ENCODE results near the gene ZBTB8A. TPM values are rescaled to one million over a fixed set of nuclear protein-coding genes. Genes with fewer than 3 reads are reported as not detected.
A peak's percentile ranks its signal among the peaks of the same experiment; 100 is the strongest.
"Not testable (repeated sequence)": the region's sequence is repeated elsewhere in the genome, so short reads cannot be mapped to it uniquely, and the experiment has no call there.

ZBTB8A gene
- total RNA-seq, 1 donor from 2014 or later, result 13.3 TPM

GRCh38 chr1:32536764-32537163 lies 2.5 kb upstream of the ZBTB8A start:
- no peak for DNase-seq

- peak; percentile 51 for DNase-seq
These were observed 651 bp downstream of the ZBTB8A start for GRCh38 chr1:32539584-32540571.

DNA sequence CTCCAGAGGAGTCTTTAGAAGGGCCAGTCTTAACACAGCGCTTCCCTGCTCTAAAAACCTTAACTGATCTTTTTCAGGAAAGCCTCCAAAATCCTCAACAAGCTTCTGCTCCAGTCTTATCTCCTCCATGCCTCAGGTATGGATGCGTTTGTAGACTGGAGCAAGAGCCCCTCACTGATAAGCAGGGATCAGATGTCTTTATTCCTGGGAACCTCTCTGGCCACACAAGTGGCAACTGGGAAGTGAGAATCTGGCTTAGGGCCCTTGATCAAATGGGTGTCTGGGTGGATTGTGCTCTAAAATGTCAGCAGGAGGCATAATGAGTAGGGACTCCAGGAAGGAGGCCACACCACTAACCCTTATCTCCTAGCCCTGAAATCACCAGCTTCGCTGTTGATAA lies 1.4 kb downstream of the ZBTB8A start:
- DNase-seq, result no peak

DNA sequence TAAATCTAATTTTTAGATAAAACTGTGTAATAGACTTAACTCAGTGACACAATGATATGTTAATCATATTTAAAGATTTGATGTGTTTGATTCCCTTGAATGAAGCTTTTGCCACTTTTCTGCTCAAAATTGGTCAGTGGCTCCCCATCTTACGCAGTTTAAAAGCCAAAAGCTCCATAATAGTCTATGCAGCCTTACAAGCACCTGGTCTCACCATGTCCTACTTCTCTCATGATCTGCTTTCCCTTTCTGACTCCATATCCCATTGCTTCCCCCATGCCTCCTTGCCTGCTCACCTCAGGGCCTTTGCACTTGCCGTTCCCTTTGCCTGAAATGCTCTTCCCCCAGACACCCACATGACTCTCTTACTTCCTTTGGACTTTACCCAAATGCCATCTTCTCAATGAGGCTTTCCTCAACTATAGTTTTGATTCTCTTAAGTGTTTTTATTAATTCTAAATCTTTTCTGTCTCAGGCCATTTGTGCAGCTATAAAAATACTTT lies 1.9 kb downstream of the ZBTB8A start:
- no peak for DNase-seq

DNA sequence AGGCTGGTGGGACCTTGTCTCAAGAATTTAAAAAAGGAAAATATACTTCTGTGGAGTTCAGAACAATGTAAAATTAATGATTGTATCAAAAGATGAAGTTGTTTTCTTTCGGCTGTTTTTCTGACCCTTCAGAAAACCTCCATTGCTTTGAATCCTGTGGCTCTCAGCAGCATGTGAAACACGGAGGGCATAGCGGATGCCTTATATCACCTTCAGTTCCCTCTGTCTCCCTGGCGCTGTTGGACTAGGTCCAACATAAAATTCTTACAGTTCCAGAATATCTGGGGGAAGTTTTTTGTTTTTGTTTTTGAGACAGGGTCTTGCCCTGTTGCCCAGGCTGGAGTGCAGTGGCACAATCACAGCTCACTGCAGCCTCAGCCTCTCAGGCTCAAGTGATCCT lies 7.4 kb downstream of the ZBTB8A start:
- no peak for DNase-seq

DNA sequence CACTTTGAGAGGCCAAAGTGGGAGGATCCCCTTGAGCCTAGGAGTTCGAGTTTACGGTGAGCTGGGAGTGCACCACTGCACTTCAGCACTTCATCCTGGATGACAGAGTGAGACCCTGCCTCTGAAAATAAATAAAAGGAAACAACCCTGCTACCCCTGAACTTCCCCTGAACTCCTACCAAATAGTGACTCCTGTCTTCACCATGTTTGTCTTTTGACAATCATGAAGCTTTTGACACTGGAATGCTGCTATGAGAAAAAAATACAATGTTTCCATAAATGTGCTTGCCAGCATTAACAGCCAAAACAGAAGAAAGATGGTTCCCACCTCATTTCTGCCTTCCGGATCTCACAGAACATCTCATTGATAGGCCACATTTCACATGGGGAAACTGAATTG lies 10.4 kb downstream of the ZBTB8A start:
- no peak for DNase-seq

DNA sequence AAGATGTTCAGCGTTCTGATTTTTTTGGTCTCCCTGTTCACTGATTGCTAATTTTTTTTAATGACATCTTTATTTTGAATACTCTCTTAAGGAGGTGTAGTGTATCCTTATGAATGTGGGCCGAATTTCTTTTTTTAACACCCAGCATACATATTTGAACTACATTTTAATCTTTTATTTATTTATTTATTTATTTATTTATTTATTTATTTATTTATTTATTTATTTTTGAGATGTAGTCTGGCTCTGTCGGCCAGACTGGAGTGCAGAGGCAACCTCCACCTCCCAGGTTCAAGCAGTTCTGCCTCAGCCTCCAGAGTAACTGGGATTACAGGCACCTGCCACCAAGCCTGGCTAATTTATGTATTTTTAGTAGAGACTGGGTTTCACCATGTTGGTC lies 15.1 kb downstream of the ZBTB8A start:
- no peak for DNase-seq

DNA sequence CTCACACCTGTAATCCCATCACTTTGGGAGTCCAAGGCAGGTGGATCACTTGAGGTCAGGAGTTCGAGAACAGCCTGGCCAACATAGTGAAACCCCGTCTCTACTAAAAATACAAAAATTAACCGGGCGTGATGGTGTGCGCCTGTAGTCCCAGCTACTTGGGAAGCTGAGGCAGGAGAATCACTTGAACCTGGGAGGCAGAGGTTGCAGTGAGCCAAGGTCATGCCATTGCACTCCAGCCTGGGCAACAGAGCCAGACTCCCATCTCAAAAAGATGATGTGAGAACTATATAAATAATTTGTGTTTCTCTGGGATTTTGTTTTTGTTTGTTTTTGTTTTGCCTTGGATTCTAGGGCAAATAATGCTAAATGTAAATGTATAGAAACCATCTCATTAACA lies 17.8 kb downstream of the ZBTB8A start:
- not testable (repeated sequence) for DNase-seq

GRCh38 chr1:32557812-32558211 lies 18.6 kb downstream of the ZBTB8A start:
- no peak for DNase-seq

DNA sequence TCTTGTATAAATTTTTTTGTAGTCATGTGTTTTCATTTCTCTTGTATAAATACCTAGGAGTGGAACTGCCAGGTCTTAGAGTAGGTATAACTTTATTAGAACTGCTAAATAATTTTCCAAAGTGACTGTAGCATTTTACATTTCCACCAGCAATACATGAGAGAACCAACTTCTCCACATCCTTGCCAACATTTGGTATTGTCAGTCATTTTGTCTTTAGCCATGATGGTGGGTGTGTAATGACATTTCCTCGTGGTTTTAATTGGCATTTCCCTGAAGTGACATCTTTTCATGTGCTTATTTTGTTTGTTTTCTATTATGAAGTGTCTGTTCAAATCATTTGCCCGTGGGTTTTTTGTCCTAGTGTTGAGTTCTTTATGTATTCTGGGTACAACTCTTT lies 29.7 kb downstream of the ZBTB8A start:
- DNase-seq, result no peak

DNA sequence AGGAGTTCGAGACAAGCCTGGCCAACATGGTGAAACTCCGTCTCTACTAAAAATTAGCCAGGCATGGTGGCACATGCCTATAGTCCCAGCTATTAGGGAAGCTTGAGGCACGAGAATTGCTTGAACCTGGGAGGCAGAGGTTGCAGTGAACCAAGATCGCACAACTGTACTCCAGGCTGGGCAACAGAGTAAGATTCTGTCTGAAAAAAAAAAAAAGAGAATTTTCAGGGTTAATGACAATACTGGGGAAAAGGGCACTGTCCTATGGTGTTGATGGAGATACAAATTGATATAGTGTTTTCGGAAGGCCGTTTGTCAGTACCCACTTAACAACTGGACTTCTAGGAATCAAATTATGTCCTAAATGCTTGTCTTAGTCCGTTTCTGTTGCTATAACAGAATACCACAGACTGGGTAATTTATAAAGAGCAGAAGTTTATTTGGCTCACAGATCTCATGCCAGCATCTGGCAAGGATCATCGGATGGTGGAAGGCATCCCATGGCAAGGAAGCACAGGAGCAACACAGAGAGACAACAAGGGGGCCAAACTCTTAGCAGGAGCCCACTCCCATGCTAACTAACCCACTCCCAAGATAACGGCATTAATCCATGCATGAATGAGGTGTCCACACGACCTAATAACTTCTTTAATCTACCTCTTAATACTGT lies 41.3 kb downstream of the ZBTB8A start:
- DNase-seq, result no peak

DNA sequence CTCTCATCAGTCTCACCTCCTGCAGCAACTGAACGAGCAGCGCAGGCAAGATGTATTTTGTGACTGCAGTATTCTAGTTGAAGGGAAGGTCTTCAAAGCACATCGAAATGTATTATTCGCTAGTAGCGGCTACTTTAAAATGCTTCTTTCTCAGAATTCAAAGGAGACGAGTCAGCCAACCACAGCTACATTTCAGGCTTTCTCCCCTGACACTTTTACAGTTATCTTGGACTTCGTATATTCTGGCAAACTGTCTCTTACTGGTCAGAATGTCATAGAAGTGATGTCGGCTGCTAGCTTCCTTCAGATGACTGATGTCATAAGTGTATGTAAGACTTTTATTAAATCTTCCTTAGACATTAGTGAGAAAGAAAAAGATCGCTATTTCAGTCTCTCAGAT lies 53.7 kb downstream of the ZBTB8A start:
- DNase-seq, result no peak

DNA sequence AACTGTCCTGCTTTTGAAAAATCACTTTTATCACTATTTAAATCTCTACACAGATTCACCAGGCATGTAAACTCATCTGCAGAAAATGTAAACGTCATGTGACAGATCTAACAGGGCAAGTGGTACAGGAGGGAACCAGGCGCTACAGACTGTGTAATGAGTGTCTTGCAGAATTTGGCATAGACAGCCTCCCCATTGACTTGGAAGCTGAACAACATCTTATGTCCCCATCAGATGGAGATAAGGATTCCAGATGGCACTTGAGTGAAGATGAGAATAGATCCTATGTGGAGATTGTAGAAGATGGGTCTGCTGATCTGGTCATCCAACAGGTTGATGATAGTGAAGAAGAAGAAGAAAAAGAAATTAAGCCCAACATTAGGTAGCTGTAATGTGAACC lies 60.8 kb downstream of the ZBTB8A start:
- no peak for DNase-seq

GRCh38 chr1:32605711-32606424 lies 66.6 kb downstream of the ZBTB8A start:
- DNase-seq, result no peak

DNA sequence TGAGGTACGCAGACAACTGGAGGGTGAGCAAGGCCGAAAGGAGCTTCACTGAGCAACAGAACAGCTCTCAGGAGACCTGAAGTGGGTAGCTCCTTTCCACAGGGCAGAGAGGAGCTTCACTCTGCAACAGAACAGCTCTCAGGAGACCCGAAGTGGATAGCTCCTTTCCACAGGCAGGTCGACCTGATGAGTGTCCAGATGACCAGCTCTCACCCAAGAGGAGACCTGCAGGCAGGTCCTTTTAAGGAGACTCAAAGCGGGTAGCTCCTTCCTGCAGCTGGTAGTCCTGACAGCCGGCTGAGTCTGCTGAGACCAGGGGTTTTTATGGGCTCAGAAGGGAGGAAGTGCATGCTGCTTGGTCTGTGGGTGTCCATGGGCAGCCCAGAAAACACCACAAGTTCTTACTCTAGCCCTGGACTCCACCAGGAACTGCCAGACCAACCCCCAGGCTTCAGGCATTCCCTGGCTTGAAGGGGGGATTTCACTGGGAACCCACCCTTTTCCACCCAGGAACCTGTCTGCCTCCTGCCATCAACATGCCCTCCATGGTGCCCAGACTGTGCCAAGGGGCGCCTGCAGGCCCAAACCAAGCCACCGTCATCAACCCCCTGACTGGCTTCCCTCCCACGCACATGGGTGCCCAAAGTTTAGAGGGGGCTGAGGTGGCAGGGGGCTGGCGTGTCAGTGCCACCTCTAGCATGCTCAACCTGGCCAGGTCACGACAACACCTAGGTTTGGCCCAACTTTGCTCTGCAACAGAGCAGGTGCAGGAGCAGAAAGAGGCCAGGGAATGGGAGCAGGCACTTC lies 67.5 kb downstream of the ZBTB8A start:
- no peak for DNase-seq

DNA sequence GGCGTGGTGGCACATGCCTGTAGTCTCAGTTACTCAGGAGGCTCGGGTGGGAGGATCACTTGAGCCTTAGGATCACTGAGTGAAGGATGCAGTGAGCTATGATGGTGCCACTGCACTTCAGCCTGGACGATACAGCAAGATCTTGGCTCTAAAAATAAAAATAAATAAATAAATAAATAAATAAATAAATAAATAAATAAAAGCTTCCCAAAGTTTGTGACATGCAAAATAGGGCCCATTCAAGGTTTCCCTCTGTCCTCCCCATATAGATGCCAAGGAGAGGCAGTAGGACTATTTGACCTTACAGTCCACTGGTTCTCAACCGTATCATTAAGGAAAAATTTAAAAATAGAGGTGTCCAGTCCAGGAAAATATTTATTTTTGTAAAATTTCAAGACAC lies 70.0 kb downstream of the ZBTB8A start:
- DNase-seq, result no peak

DNA sequence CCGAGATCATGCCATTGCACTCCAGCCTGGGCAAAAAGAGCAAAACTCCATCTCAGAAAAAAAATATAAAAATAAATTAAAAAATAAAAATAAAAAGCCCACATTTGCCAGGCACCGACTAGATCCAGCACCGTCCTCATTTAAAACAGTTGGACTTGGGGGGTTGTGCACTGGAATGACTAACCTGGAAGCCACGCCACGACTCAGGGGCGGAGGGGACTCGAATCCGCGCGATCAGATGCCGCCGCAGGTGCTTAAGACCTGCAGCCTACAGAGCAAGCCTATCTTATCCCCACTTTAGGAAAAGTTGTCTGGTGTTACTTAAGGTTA lies 72.6 kb downstream of the ZBTB8A start:
- DNase-seq, result no peak

GRCh38 chr1:32612189-32612881 lies 73.1 kb downstream of the ZBTB8A start:
- peak; percentile 65 for DNase-seq

DNA sequence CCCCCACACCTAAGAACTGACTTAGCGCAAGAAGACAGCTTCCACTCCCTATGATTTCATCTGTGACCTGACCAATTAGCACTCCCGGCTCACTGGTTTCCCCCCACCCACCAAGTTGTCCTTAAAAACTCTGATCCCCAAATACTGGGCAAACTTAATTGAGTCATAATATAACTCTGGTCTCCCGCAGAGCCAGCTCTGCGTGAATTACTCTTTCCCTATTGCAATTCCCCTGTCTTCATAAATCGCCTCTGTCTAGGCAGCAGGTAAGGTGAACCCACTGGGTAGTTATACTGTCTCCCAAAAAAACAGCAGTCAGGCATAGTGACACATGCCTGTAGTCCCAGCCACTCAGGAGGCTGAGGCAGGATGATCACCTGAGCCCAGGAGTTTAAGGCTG lies 74.2 kb downstream of the ZBTB8A start:
- DNase-seq, result no peak

GRCh38 chr1:32618673-32619221 lies 79.5 kb downstream of the ZBTB8A start:
- DNase-seq, result no peak

All from tongue (tissue), 2 donors.